HG02588 (cell line): ENCODE data around the gene ABHD3.
"Not testable (repeated sequence)": the region's sequence is repeated elsewhere in the genome, so short reads cannot be mapped to it uniquely, and the experiment has no call there.

Source experiments
- ATAC-seq: cut with Tn5 transposase; IDR thresholded peaks from one replicate; pipeline ENCODE4 v1.9.1; 2021; ENCODE audit warnings: mild to moderate bottlenecking, moderate library complexity; ENCODE audit not compliant: unreplicated experiment

ABHD3 gene, protein sequence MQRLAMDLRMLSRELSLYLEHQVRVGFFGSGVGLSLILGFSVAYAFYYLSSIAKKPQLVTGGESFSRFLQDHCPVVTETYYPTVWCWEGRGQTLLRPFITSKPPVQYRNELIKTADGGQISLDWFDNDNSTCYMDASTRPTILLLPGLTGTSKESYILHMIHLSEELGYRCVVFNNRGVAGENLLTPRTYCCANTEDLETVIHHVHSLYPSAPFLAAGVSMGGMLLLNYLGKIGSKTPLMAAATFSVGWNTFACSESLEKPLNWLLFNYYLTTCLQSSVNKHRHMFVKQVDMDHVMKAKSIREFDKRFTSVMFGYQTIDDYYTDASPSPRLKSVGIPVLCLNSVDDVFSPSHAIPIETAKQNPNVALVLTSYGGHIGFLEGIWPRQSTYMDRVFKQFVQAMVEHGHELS

GRCh38 chr18:21704603-21705364 is at the start of gene ABHD3:
ABHD3 (minus strand) TSS chr18:21704774; CDS start chr18:21704665, 109 bp downstream.
- ATAC-seq = peak; percentile 97

GRCh38 chr18:21747764-21748693 is 43.5 kb upstream of the ABHD3 start:
- ATAC-seq = no peak

DNA sequence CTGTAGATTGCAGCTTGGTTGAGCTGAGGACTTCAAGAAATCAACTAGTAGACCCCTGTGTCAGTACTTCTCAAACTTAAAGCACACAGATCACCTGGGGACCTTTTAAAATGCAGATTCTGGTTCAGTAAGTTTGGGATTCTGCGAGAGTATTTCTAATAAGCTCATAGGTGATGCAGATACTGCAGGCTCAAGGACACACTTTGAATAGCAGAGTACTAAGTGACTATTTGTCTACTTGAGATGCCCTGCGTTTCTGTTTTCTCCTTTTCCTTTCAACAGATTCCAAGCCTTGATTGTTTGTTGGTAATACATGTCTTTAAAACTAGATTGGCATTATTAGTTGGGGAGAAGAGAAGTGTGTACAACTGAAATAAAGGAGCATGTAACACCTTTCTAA is 42.7 kb upstream of the ABHD3 start:
- no peak for ATAC-seq

DNA sequence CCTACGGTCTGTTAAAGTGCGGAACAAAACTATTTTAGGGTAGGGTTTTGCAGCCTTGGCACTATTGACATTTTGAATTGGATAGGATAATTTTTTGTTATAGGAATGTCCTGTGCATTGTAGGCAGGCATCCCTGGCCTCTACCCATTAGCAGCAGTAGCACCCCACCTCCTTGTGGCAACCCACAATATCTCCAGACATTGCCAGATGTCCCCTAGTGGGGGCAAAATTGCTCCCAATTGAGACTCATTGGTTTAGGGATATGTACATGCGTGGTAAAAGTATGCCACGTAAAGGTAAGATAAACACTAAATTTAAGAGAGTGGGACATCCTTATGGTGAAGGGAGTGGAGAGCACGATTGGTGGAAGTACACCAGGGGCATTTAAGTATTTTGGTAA is 40.7 kb upstream of the ABHD3 start:
- no peak for ATAC-seq

DNA sequence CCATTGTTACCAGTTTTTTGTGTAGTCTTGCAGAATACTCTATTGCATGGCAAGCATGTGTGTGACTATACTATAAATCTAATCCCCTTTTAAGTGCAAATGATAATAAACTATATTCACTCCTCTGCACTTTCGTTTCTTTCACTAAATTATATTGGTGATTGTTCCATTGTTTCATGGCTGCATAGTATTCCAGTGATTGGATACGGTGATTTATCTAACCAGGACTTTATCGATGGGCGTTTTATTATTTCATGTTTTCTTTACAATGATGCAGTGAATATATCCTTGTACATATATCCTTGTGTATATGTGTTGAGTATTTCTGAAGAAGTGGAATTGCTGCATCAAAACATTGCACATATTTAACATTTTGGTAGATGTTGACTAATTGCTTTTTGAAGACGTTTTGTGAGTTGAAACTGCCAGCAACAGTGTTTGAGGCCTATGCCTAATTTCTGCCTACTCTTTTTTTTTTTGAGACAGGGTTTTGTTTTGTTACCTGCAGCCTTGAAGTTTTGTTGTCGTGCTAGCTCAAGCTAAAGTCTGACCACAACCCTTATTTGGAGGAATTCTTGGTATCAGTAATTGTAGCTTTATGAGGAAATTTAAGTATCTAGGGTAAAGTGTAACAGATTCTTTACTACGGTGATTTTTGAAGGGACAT is 38.7 kb upstream of the ABHD3 start:
- ATAC-seq = no peak

GRCh38 chr18:21742315-21742687 is 37.7 kb upstream of the ABHD3 start:
- ATAC-seq = no peak

GRCh38 chr18:21741562-21742314 is 37.2 kb upstream of the ABHD3 start:
- ATAC-seq = peak; percentile 21

DNA sequence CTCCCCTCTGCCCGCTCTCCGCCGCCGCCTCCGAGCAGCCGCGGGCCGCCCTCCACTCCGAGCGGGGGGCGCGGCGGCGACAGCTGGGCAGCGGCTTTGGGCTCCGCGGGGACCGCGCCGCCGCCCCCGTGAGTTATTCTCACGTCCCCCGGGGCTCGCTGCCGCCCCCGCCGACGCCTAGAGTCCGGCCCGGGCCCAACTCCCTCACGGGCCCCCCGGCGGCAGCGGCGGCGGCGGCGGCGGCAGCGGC is 36.7 kb upstream of the ABHD3 start:
- ATAC-seq = peak; percentile 38

DNA sequence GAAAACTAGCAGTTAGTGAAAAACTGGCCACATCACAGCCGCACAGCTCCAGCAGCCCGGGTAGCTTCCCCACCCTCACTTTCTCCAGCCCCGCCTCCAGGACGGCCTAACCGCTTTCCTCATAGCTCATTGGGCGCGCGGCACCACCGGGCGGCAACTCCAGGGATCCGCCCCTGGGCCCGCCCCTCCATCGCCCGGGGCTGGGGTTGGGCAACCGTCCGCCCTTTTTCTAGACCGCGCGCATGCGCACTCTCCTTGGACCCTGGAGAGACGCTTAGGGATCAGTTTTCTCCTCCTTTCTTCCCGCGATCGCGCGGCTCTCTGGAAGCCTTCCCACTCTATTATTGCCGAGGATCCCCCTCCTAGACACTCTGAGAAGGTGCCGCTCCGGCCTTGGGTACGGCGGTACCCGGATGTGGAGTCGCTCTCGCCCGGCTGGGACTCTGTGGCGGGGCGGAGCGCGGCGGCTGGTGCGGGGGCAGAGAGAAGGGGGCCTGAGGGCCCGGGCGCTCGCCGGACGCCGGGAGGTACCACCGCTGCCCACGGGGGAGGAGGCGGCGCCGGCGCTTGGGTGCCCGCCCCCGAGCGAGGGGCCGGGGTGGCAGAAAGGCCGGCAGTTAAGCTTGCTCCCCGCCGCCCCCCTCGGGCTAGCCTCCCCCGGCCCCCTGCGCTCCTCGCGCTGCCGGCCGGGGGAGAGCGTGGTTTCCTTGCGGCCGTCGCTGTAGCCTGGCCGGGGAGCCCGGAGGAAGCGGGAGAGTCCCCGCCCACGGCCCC is 36.2 kb upstream of the ABHD3 start, which contains the start of gene MIB1:
Gene MIB1, plus strand, starts transcription at position 255 of the 774 bp plus-strand sequence. CDS start 792 bp downstream, outside the sequence.
- peak; percentile 97 for ATAC-seq

- ATAC-seq = peak; percentile 5
Observed at GRCh38 chr18:21739604-21740537, 35.3 kb upstream of the ABHD3 start.

- not testable (repeated sequence) for ATAC-seq
Observed at GRCh38 chr18:21736926-21737325, 32.4 kb upstream of the ABHD3 start.

DNA sequence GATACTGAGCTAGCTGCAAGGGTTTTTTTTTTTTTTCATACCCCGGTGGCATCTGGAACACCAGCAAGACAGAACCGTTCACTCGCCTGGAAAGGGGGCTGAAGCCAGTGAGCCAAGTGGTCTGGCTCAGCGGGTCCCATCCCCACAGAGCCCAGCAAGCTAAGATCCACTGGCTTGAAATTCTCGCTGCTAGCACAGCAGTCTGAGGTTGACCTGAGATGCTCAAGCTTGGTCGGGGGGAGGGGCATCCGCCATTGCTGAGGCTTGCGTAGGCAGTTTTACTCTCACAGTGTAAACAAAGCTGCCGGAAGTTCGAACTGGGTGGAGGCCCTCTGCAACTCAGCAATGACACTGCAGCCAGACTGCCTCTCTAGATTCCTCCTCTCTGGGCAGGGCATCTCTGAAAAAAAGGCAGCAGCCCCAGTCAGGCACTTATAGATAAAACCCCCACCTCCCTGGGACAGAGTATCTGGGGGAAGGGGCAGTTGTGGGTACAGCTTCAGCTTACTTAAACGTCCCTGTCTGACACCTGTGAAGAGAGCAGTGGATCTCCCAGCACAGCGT is 31.0 kb upstream of the ABHD3 start:
- ATAC-seq = no peak

- ATAC-seq = no peak
Observed at GRCh38 chr18:21733011-21733410, 28.4 kb upstream of the ABHD3 start.

- no peak for ATAC-seq
Observed at GRCh38 chr18:21727702-21728101, 23.1 kb upstream of the ABHD3 start.

DNA sequence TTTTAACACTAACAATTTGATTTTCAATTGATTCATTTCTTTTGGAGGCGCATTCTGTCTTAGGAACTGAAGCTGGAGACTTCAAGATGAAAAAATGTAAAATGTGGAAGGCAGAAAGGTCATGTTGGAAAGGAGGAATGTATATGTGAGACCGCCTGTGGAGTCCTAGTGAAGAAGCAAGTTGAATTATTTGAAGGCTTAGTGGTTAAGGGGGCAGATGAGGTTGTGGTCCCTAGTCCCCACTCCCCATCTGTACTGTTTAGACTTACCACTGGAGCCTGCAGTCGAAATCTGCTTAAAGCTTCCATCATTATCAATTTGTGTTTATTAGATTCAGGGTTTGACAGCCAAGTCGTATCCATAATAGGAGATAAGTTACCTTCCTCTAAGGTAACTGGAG is 20.6 kb upstream of the ABHD3 start:
- no peak for ATAC-seq

- no peak for ATAC-seq
Observed at GRCh38 chr18:21722687-21723086, 18.1 kb upstream of the ABHD3 start.

GRCh38 chr18:21714474-21714873 is 9.9 kb upstream of the ABHD3 start:
- no peak for ATAC-seq

- not testable (repeated sequence) for ATAC-seq
Observed at GRCh38 chr18:21707130-21707529, 2.6 kb upstream of the ABHD3 start.
